NCI-H2029 treated with DMSO at 0.1 percent for 48 hours (cell line): Measurements from ENCODE around the gene SYPL2.
"Not testable (repeated sequence)": the region's sequence is repeated elsewhere in the genome, so short reads cannot be mapped to it uniquely, and the experiment has no call there.

Source experiments
- DNase-seq: peaks from one replicate; lab custom pipeline; 2025; lab: John Stamatoyannopoulos, UW

Gene SYPL2

GRCh38 chr1:109472779-109473178 lies 6.4 kb downstream of the SYPL2 start:
- DNase-seq, result no peak

GRCh38 chr1:109473284-109474057 lies 7.1 kb downstream of the SYPL2 start:
- DNase-seq, result not testable (repeated sequence)

- DNase-seq, result no peak
Measured at GRCh38 chr1:109474697-109475096, 8.4 kb downstream of the SYPL2 start.

GRCh38 chr1:109475261-109475660 lies 8.9 kb downstream of the SYPL2 start:
- DNase-seq, result no peak

- DNase-seq, result no peak
Measured at GRCh38 chr1:109476825-109477224, 10.5 kb downstream of the SYPL2 start.

- no peak for DNase-seq
Measured at GRCh38 chr1:109477821-109478220, 11.5 kb downstream of the SYPL2 start.

GRCh38 chr1:109478806-109479205 lies 12.5 kb downstream of the SYPL2 start:
- no peak for DNase-seq

GRCh38 chr1:109479311-109479710 lies 13.0 kb downstream of the SYPL2 start:
- no peak for DNase-seq

GRCh38 chr1:109479901-109480300 lies 13.6 kb downstream of the SYPL2 start:
- DNase-seq, result no peak

- no peak for DNase-seq
Measured at GRCh38 chr1:109481646-109482045, 15.3 kb downstream of the SYPL2 start.

- no peak for DNase-seq
Measured at GRCh38 chr1:109482242-109482641, 15.9 kb downstream of the SYPL2 start.

GRCh38 chr1:109482791-109483671 lies 16.7 kb downstream of the SYPL2 start:
- DNase-seq, result no peak

- DNase-seq, result peak; percentile 23
Measured at GRCh38 chr1:109483672-109484518, 17.5 kb downstream of the SYPL2 start, which contains the start of gene ATXN7L2. Gene ATXN7L2 (plus strand): TSS chr1:109483905. CDS start chr1:109483954, 49 bp downstream.

- no peak for DNase-seq
Measured at GRCh38 chr1:109484519-109484975, 18.2 kb downstream of the SYPL2 start.

GRCh38 chr1:109485001-109485400 lies 18.7 kb downstream of the SYPL2 start:
- DNase-seq, result no peak

- no peak for DNase-seq
Measured at GRCh38 chr1:109487261-109487660, 20.9 kb downstream of the SYPL2 start.

GRCh38 chr1:109488201-109488600 lies 21.9 kb downstream of the SYPL2 start:
- DNase-seq, result no peak

- DNase-seq, result no peak
Measured at GRCh38 chr1:109488696-109489095, 22.4 kb downstream of the SYPL2 start.

- no peak for DNase-seq
Measured at GRCh38 chr1:109490029-109490933, 23.9 kb downstream of the SYPL2 start.

- no peak for DNase-seq
Measured at GRCh38 chr1:109490934-109491302, 24.6 kb downstream of the SYPL2 start.

GRCh38 chr1:109491372-109491771 lies 25.0 kb downstream of the SYPL2 start:
- DNase-seq, result no peak
